HG03159 (cell line): Measurements from ENCODE around the gene LIMS2.

ENCODE experiments used
- ATAC-seq: cut with Tn5 transposase; IDR thresholded peaks from one replicate; pipeline ENCODE4 v1.9.1; 2021; ENCODE audit warnings: mild to moderate bottlenecking, moderate library complexity; ENCODE audit not compliant: unreplicated experiment

The LIMS2 gene

DNA sequence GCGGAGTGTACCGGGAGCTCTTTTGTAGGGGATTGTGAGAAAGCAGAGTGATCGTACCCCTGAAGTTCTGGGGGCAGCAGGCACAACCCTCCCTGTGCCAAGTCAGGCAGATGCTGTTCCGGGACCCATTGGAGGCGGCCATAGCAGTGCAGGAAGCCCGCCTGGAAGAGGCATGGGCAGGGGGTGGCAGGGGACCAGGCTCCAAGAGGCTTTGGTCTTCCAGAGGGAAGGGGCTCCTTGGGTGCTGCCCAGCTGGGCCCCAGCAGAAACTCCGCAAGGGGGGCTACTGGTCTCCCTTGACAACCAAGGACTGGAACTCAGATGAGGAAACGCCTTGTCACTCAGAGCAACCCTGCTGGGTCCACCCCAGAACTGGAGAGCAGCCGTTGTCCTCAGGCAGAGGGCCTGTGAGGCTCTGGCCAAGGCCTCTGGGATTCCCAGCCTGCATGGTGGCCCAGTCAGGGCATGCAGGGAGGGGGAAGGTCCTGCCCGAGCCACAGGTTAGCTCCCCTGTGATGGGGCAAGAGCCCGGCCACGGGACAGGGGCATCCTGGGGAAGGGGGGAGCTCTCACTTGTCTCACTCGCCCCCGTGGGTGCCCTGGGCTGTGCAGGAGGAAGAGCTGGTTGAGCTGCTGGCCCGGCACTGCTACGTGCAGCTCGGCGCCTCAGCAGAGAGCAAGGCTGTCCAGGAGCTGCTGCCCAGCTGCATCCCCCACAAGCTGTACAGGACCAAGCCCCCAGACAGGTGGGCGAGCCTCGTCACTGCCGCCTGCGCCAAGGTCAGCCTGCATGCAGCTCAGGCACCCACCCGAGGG lies 50.4 kb downstream of the LIMS2 start:
- ATAC-seq: no peak

DNA sequence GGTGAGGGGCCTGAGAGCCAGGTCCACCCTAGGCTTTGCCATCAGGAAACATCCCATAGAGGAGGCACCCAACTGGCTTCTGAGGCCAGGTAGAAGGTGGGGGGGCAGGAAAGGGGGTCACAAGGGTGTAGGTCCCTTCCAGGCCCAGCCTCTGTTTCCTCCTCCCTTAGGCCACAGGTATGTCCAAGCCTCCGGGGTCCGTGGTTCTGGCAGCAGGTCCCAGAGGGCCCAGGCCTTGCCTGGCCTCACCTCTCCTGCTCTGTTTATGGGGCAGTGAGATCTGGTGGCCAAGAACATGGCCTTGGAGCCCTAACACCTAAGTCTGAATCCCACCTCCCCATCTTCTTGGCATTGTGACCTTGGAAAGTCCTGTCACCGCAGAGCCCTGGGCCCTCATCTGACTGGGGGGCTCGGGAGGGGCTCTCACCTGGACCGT lies 51.0 kb downstream of the LIMS2 start:
- ATAC-seq: no peak

DNA sequence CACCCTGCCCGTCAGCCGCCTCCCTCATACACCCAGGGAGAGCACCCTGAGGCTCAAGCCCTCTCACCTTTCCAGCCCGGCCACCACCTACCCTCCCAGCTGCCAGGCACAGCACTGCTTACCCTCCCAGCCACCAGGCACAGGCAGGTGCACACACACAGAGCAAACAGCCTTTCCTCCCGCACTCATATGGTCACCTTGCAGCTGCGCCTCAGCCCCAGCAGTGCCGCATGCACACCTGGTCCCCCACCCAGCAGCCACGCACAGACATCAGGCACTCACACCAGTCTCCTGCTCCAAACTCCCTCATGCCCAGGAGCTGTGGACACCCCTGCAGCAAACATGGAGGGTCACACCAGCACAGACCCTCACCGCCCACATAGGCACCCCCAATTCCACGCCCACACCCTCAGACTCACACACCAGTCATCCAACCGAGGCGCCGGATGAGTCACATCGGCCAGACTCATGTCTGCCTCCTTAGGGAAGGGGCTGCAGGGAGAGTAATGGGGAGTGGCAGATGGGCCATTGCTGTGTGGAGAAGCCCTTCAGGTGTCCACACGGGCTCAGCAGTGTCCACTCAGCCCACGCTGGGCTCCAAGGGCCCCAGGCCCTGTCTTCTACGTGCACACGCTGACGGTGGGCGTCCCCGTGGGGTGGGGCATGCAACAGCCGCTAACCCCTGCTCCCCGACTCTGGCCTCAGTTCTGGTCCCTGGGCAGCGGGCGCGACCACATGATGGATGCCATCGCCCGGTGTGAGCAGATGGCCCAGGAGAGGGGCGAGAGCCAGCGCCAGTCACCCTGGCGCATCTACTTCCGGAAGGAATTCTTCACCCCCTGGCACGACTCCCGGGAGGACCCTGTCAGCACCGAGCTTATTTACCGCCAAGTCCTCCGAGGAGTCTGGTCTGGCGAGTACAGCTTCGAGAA lies 51.7 kb downstream of the LIMS2 start:
- no peak for ATAC-seq

DNA sequence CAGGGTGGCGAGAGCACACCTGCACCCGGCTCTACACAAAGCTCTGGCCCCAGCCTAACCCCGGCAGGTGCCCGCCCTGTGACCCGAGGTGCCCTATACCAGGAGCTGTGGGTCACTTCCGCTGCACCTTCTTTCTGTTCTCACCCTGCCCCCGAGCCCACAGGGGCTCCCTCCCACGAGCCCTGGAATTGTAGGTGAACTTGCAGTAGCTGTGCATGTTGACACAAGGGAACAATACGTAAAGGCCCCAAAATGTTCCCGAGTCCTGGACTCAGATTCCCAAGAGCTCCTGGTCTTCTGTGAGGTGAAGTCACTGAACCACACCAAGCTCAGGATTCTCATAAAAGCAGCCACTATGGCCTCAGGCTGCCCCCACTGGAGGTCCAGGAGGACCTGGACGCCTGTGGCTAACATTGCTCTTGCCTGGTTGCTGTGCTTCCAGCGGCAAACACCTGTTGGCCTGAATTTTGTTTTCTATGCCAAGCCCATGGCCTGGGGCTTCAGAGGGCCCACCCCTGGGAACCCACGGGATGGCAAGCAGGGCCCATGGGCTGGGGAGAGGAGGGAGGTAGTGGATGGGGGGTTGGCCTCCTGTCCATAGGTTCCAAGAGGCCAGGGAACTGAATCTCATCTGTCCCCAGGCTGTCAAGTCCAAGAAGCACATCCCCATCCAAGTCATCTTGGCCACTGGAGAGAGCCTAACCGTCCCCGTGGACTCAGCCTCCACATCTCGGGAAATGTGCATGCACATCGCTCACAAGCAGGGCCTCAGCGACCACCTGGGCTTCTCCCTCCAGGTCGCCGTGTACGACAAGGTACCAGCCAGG lies 52.6 kb downstream of the LIMS2 start:
- no peak for ATAC-seq

DNA sequence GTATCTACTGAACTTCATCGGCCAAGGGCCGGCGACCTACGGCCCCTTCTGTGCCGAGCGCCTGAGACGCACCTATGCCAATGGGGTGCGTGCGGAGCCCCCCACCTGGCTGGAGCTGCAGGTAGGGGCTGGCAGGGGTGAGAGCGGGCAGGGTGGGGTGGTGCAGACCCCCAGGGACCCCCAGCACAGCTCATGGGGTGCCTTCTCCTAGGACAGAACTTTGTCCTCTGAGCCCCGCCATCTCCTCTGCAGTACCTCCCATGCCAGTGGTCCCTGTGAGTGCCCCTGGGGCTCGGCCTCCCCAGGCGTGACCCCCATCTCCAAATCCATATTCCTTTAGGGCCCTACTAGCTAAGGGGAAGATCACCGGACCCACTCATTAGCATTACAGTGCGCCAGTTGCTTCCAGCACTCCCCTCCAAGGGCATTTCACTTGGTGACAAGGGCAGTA lies 53.3 kb downstream of the LIMS2 start:
- no peak for ATAC-seq

DNA sequence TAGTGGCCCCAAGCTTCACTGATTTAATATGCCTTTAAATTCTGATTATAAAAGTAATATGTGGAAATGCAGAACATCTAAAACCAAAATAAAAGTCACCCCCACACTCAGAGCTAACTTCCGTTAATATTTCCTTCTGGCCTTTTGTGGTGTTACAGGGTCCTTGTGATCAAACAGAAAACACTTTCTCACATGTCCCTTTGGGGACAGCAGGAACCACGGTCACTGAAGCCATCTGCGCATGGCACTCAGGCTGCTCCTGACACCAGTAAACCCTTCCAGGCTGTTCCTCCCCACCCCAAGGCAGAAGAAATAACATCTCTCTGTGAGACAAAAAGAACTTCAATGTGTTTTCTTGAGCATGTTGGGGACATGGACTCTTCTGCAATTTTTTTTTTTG lies 54.5 kb downstream of the LIMS2 start:
- ATAC-seq: no peak

DNA sequence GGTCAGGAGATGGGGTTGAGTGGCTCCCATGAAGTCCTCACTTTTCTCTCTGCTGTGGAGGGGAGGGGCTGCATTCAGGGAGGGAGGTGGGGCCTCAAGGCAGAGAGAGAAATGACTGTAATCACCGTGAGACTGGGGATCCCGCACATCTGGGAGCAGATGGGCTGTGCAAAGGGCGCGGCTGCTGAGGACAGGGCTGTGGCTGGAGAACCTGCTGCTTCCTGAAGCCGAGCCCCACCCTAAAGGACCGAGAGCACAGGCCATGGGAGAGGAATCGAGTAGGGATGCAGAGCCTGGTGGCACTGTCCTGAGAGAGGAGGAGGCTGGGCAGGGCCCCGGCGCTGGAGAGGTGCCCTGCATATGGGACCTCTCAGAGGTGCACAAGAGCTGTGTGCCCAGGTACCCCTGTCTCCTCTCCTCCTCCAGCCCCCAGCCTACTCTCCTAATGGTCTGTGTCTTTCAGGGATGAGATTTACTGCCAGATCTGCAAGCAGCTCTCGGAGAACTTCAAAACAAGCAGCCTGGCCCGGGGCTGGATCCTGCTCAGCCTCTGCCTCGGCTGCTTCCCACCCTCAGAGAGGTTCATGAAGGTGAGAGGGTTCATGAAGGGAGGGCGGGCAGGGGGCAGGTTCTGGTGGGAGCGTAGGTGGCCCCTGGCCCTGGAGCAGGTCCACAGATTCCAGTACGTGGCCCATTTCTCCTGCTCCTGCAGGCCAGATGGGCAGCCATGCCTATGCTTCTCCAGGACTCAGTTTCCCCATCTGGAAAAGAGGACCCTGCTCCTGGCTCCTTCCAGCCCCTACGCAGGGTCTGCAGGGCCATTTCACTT lies 55.2 kb downstream of the LIMS2 start:
- no peak for ATAC-seq

DNA sequence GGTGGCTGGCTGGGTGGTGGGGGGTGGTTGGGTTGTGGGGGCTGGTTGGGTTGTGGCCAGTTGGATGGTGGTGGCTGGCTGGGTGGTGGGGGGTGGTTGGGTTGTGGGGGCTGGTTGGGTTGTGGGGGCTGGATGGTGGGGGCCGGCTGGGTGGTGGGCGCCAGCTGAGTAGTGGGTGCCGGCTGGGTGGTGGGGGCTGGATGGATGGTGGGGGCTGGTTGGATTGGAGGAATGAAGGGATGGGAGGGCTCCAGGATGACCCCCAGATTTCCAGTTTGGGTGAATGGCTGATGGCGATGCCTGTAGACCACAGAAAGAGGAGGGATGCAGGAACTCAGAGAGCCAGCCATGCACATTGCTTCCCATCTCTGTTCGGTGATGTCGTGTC lies 56.1 kb downstream of the LIMS2 start:
- no peak for ATAC-seq

DNA sequence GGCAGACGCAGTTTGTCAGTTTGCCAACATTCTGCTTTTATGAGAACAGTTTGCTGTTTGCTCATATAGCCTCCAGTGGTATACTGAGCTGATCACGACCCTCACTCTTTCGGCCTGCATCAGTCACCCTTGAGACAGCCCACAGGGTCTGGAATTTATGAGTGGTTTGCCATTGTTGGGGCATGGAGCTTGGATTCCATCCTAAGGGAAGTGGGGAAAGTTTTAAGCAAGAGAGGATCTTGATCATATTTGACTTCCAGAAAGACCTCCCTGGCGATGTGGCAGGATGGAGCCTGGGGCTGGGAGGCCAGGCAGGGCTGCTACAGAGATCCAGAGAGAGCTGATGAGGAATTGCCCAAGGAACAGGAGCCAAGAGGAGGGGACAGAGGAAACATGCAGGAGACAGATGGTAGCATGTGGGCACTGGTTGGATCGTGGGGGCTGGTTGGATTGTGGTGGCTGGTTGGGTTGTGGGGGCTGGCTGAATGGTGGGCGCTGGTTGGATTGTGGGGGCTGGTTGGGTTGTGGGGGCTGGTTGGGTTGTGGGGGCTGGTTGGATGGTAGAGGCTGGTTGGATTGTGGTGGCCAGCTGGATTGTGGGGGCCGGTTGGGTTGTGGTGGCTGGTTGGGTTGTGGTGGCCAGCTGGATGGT lies 56.7 kb downstream of the LIMS2 start:
- ATAC-seq: no peak

DNA sequence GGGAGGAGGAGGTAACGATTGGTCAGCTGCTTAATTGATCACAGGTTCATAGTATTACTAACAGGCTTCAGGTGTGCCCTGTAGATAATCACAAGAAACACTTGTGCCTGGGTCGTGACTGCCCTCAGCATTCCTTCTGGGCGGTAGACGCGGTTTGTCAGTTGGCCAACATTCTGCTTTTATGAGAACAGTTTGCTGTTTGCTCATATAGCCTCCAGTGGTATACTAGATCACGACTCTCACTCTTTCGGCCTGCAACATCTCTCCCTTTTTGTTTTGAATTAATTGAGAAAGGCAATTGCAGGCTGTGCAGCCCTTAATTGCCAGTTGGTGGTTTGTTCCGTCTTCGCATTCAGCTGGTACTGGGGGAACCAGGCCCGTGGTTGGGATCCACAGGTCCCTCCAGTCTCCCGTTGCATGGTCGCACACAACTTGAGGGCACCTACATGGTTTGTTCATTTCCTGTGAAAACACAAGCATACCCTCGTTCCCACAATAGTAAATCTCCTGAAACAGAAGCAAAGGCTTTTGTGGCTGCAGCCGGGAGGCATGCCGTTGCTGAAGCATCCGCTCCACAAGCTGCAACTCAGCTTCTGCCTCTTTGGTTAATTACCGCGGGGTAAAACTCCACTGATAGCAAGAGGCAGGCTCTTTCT lies 59.7 kb downstream of the LIMS2 start:
- ATAC-seq: no peak

DNA sequence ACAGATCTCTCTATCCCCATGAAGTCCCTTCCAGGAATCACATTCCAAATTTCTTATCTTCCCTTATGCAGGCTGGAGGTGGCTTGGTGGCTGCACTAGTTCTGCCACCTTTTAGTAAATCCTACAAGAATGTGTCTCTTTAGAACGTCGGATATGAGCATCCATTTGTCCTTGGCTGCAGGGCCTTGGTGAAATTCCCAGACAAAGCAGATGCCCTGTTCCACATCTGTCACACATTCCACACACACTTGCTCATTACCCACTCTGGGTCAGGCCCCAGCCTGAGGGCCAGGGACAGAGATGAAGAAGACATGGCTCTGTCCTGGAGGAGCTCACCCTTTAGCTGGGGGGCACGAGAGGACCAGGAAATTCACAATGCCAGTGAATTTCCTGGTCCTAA lies 60.6 kb downstream of the LIMS2 start:
- no peak for ATAC-seq

DNA sequence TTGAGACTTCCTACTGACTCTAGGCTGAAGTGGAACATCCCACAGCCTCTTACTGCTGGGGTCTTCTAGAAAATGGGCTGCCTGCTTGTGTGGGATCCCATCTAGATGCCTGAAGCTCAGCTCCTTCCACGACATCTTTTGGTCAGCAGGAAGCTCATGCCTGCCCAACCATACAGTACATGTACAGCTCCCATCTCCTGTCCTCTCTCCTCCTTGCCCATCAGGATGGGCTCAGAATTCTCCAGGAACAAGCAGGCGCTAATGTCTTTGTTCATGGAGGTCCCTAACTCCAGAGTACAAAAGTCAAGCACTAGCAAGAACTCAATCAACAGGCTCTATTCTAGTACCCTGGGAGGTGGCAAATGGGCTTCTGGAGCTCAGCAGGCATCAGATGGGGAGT lies 61.1 kb downstream of the LIMS2 start:
- no peak for ATAC-seq

DNA sequence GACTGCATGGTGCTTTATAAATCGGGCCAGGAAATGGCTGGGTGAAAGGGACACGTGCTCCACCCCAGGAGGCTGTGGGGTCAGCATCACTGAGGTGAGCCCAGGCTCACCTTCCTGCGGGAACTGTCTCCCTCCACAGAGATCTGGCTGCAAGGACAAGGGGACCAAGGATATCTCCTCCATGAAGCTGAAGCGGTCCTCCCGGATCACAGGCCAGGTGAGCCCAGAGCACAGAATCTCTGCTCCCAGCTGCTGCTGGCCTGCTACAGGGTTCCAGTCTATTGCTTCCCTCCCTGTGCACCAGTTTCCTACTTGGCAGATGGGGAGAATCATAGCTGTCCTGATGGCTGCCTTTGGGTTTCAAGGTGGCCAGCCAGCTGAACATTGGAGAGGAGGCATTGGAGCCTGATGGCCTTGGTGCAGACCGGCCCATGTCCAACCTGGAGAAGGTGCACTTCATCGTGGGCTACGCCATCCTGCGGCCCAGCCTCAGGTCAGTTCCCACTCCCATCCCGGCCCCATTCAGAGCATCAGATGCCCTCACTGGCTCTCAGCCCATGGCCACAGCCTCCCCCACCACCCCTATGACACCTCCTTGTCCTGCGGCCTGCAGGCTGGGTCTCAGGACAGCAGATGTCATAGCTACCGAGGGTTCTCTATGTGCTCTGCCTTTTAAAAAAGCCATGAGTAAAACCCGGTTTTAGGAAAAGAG lies 63.1 kb downstream of the LIMS2 start:
- no peak for ATAC-seq

DNA sequence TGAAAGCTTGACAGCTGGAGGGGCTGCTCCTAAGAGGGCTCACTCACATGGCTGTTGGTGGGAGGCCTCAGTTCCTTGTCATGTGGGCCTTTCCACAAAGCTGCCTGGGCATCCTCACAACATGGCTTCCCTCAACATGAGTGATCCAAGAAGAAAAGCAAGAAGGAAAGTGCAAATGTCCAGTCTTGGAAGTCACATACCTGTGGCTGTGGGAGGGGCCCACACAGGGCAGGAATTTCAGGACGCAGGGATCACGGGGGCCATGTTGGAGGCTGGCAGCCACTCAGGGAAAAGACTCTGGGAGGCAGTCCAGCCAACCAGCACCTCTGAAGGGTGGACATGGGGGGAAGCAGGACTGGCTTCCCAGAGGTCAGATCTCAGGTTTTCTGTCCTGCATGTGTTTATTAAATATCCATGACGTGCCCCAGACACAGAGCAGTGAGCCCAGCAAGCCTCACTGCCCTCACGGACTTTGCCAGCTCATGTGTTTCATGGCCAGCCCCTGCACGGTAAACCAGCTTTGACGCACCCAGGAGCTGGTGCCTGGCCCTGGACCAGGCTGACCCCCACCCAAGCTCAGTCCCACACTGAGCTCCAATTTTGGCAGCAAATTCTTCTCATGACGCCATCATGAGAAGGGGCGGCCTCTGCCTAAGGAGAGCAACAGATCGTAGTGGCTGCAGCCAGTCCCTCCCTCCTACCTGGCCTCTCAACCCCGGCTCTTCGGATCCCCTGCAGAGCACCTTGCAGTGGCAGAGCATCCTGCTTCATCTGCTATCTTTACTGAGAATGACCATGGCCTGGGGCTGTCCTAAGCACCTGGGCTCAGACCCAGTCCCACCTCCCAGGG lies 64.0 kb downstream of the LIMS2 start:
- no peak for ATAC-seq

DNA sequence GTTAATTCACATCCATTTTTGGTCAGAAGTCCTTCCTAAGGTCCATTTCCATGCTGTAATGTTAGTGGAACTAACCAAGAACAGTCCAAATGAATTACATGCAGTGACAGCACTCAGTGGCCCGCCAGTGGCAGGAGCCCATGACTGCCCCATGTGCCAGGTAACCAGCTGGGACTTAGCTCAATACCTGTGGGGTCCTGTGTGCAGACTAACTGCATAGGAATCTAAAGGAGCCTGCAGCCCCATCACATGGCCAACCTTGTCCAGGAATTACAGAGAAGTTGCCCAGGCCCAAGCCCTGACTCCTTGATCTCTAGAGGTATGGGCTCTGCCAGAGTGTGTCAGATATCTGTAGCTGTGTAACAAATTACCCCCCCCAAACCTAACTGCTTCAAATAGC lies 64.8 kb downstream of the LIMS2 start:
- no peak for ATAC-seq

DNA sequence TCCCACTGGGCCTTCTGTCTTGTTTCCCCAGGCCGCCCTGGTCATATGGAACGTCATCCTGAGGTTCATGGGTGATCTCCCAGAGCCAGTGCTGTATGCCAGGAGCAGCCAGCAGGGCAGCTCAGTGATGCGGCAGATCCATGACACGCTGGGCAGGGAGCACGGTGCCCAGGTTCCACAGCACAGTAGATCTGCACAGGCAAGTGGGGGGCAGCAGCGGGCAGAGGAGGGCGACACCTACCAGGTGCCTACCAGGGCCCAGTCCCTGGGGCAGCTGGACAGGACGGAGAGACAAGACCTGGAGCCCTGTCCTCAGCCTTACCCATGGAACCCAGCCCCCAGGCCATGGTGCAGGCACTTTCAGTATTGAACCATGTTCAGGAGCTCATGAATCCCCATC lies 65.5 kb downstream of the LIMS2 start:
- ATAC-seq: no peak

DNA sequence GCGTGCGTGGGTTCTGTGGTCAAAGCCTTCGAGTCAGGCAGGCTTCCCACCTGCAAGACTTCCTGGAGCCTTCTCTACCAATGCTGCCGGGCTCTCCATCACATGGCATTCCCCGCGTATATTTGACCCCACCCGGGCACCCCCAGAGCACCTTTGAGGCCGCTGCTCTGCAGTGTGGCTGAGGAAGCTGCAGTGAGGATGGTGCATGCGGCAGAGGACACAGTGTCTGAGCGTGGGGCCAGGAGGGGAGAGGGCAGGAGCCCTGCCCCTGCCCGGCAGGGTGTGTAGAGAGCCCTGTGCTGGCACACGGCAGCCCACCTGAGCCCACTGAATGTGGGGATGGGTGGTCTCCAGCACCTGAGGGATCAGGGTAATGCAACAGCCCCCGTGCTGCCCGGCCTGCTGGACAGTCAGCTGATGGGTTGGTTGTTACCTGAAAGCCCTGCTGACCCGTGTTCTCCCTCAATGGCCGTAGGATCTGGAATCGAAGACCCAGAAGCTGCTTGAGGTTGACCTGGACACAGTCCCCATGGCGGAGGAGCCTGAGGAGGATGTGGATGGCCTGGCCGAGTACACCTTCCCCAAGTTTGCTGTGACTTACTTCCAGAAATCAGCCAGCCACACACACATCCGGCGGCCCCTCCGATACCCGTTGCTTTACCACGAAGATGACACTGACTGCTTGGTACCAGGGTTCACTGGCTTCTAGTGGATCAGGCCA lies 66.1 kb downstream of the LIMS2 start:
- ATAC-seq: no peak
